HEK293 (cell line): ENCODE results near the gene ZNF460.

Experiments
- CTCF ChIA-PET: fragments of 350-600 bp; formaldehyde crosslinking; extraction: SDS; loops from one replicate; lab custom pipeline; 2021; ENCODE audit warnings: antibody characterized with exemption; lab: Yijun Ruan, JAX
- POLR2A ChIA-PET: fragments of 300-600 bp; formaldehyde crosslinking; extraction: SDS; loops from one replicate; lab custom pipeline; 2020; ENCODE audit warnings: antibody characterized with exemption, inconsistent platforms; lab: Yijun Ruan, JAX
- H3K27ac ChIP-seq: fragments of 200-500 bp; sonication (Bioruptor generic); 2 replicates; pipeline ENCODE4 v1.5.1; 2014; ENCODE audit warnings: low read depth, low read length, control low read depth, inconsistent platforms; ENCODE audit errors: extremely low read depth
- H3K36me3 ChIP-seq, 2 experiments: fragments of 200-500 bp in 1 of 2; sonication (Bioruptor generic) in 1 of 2; 1 replicate in 1 of 2; 2 replicates in 1 of 2; pipeline ENCODE4 v1.5.1; 2014 to 2017; ENCODE audit warnings: inconsistent platforms in 2 of 2, low read length in 2 of 2; ENCODE audit not compliant: control insufficient read depth in 2 of 2, insufficient read depth in 1 of 2
- H3K4me1 ChIP-seq: fragments of 200-500 bp; sonication (Bioruptor generic); 2 replicates; pipeline ENCODE4 v1.5.1; 2014; ENCODE audit warnings: mild to moderate bottlenecking, low read length, inconsistent platforms; ENCODE audit not compliant: control insufficient read depth, insufficient read depth
- H3K4me3 ChIP-seq: 2 replicates; pipeline ENCODE4 v1.5.1; 2011; ENCODE audit warnings: low read depth, mild to moderate bottlenecking, control low read depth, low read length, moderate library complexity
- H3K9me3 ChIP-seq: fragments of 200-500 bp; sonication (Bioruptor generic); 2 replicates; pipeline ENCODE4 v1.5.1; 2014; ENCODE audit warnings: low read depth, low read length, inconsistent platforms; ENCODE audit not compliant: control insufficient read depth, insufficient read depth
- AEBP2 ChIP-seq: fragments of 450-650 bp; formaldehyde crosslinking; IDR thresholded peaks from 2 replicates; pipeline ENCODE4 v1.5.1; 2016; ENCODE audit warnings: missing biosample characterization, missing genetic modification characterization, borderline replicate concordance
- ATF2 ChIP-seq: fragments of 450-650 bp; formaldehyde crosslinking; IDR thresholded peaks from 2 replicates; pipeline ENCODE4 v1.5.1; 2016; ENCODE audit warnings: missing biosample characterization, missing genetic modification characterization, low read depth
- BCL11A ChIP-seq: fragments of 450-650 bp; formaldehyde crosslinking; IDR thresholded peaks from 2 replicates; pipeline ENCODE4 v1.5.1; 2016; ENCODE audit warnings: low read depth, missing biosample characterization, missing genetic modification characterization
- BCL6B ChIP-seq: fragments of 450-650 bp; formaldehyde crosslinking; IDR thresholded peaks from 2 replicates; pipeline ENCODE4 v1.5.1; 2017; ENCODE audit warnings: missing biosample characterization, missing genetic modification characterization
- CTCF ChIP-seq: fragments of 450-650 bp; formaldehyde crosslinking; IDR thresholded peaks from 2 replicates; pipeline ENCODE4 v1.5.1; 2016; ENCODE audit warnings: missing biosample characterization, missing genetic modification characterization
- IKZF3 ChIP-seq: fragments of 450-650 bp; IDR thresholded peaks from 2 replicates; pipeline ENCODE4 v1.5.0; 2018; ENCODE audit warnings: missing biosample characterization, mild to moderate bottlenecking, missing genetic modification characterization, moderate library complexity
- SALL2 ChIP-seq: fragments of 450-650 bp; formaldehyde crosslinking; IDR thresholded peaks from 2 replicates; pipeline ENCODE4 v1.5.0; 2017; ENCODE audit warnings: missing biosample characterization, mild to moderate bottlenecking, missing genetic modification characterization, borderline replicate concordance
- ZNF10 ChIP-seq: fragments of 450-650 bp; formaldehyde crosslinking; IDR thresholded peaks from 2 replicates; pipeline ENCODE4 v1.5.1; 2017; ENCODE audit warnings: missing biosample characterization, missing genetic modification characterization
- ZNF114 ChIP-seq: fragments of 450-650 bp; formaldehyde crosslinking; IDR thresholded peaks from 2 replicates; pipeline ENCODE4 v1.5.0; 2017; ENCODE audit warnings: missing biosample characterization, missing genetic modification characterization
- ZNF132 ChIP-seq: fragments of 450-650 bp; formaldehyde crosslinking; IDR thresholded peaks from 2 replicates; pipeline ENCODE4 v1.5.1; 2017; ENCODE audit warnings: missing biosample characterization, missing genetic modification characterization, borderline replicate concordance
- ZNF146 ChIP-seq: fragments of 450-650 bp; formaldehyde crosslinking; IDR thresholded peaks from 2 replicates; pipeline ENCODE4 v1.5.1; 2016; ENCODE audit warnings: missing biosample characterization, missing genetic modification characterization
- ZNF157 ChIP-seq: fragments of 450-650 bp; formaldehyde crosslinking; IDR thresholded peaks from 2 replicates; pipeline ENCODE4 v1.5.1; 2016; ENCODE audit warnings: missing biosample characterization, missing genetic modification characterization
- ZNF223 ChIP-seq: fragments of 450-650 bp; formaldehyde crosslinking; IDR thresholded peaks from 2 replicates; pipeline ENCODE4 v1.5.1; 2016; ENCODE audit warnings: missing biosample characterization, missing genetic modification characterization
- ZNF248 ChIP-seq: fragments of 450-650 bp; formaldehyde crosslinking; IDR thresholded peaks from 2 replicates; pipeline ENCODE4 v1.5.1; 2017; ENCODE audit warnings: missing biosample characterization, missing genetic modification characterization
- ZNF292 ChIP-seq: fragments of 450-650 bp; formaldehyde crosslinking; IDR thresholded peaks from 2 replicates; pipeline ENCODE4 v1.5.1; 2016; ENCODE audit warnings: low read depth, missing biosample characterization, missing genetic modification characterization, borderline replicate concordance
- ZNF324 ChIP-seq: fragments of 450-650 bp; formaldehyde crosslinking; IDR thresholded peaks from 2 replicates; pipeline ENCODE4 v1.5.1; 2016; ENCODE audit warnings: missing biosample characterization, missing genetic modification characterization
- ZNF335 ChIP-seq: fragments of 450-650 bp; formaldehyde crosslinking; conservative IDR thresholded peaks from 2 replicates; pipeline ENCODE4 v1.5.1; 2016; ENCODE audit warnings: missing biosample characterization, missing genetic modification characterization
- ZNF341 ChIP-seq: fragments of 450-650 bp; formaldehyde crosslinking; IDR thresholded peaks from 2 replicates; pipeline ENCODE4; 2016; ENCODE audit warnings: low read depth, missing biosample characterization, missing genetic modification characterization
- ZNF560 ChIP-seq: fragments of 450-650 bp; formaldehyde crosslinking; IDR thresholded peaks from 2 replicates; pipeline ENCODE4 v1.5.1; 2017; ENCODE audit warnings: missing biosample characterization, missing genetic modification characterization, borderline replicate concordance
- ZNF571 ChIP-seq: fragments of 450-650 bp; formaldehyde crosslinking; IDR thresholded peaks from 2 replicates; pipeline ENCODE4 v1.5.0; 2017; ENCODE audit warnings: missing biosample characterization, missing genetic modification characterization
- ZNF580 ChIP-seq: fragments of 450-650 bp; formaldehyde crosslinking; IDR thresholded peaks from 2 replicates; pipeline ENCODE4 v1.5.1; 2016; ENCODE audit warnings: missing biosample characterization, missing genetic modification characterization
- ZNF585B ChIP-seq: fragments of 450-650 bp; formaldehyde crosslinking; IDR thresholded peaks from 2 replicates; pipeline ENCODE4 v1.5.1; 2016; ENCODE audit warnings: missing biosample characterization, missing genetic modification characterization
- ZNF621 ChIP-seq: fragments of 450-650 bp; formaldehyde crosslinking; IDR thresholded peaks from 2 replicates; pipeline ENCODE4 v1.5.1; 2017; ENCODE audit warnings: missing biosample characterization, missing genetic modification characterization
- ZNF629 ChIP-seq: fragments of 450-650 bp; formaldehyde crosslinking; IDR thresholded peaks from 2 replicates; pipeline ENCODE4 v1.5.1; 2017; ENCODE audit warnings: missing biosample characterization, missing genetic modification characterization
- ZSCAN16 ChIP-seq: fragments of 450-650 bp; formaldehyde crosslinking; IDR thresholded peaks from 2 replicates; pipeline ENCODE4 v1.5.1; 2016; ENCODE audit warnings: missing biosample characterization, missing genetic modification characterization
- ZSCAN18 ChIP-seq: fragments of 450-650 bp; formaldehyde crosslinking; IDR thresholded peaks from 2 replicates; pipeline ENCODE4 v1.5.1; 2016; ENCODE audit warnings: missing biosample characterization, missing genetic modification characterization
- ZSCAN23 ChIP-seq: fragments of 450-650 bp; formaldehyde crosslinking; IDR thresholded peaks from 2 replicates; pipeline ENCODE4 v1.5.1; 2016; ENCODE audit warnings: missing biosample characterization, missing genetic modification characterization
- ZSCAN30 ChIP-seq: fragments of 450-650 bp; IDR thresholded peaks from 2 replicates; pipeline ENCODE4 v1.5.1; 2018; ENCODE audit warnings: missing biosample characterization, mild to moderate bottlenecking, missing genetic modification characterization, moderate library complexity
- ZSCAN5A ChIP-seq: fragments of 450-650 bp; formaldehyde crosslinking; IDR thresholded peaks from 2 replicates; pipeline ENCODE4 v1.5.1; 2016; ENCODE audit warnings: missing biosample characterization, missing genetic modification characterization

Gene ZNF460

GRCh38 chr19:57231686-57232085 lies 48.6 kb upstream of the ZNF460 start:
- ChIA-PET CTCF (no interaction called here), POLR2A (no interaction called here)
- no peak overlapping the region for H3K4me3 ChIP-seq
- H3K4me1 ChIP-seq, result no peaks in the 10 kb centered on the region
- H3K27ac ChIP-seq, result no peak overlapping the region
- no peaks in the 10 kb centered on the region for H3K36me3 ChIP-seq
- H3K9me3 ChIP-seq, result no peaks in the 10 kb centered on the region
- no peak for TF ChIP-seq ZNF580 (tag by site-specific recombination)
- no peak for TF ChIP-seq ZSCAN5A
- no peak for TF ChIP-seq AEBP2 (tag by site-specific recombination)
- TF ChIP-seq ZNF571 (tag by site-specific recombination), result no peak
- no peak for TF ChIP-seq ZNF146 (tag by site-specific recombination)
- TF ChIP-seq ZNF324 (tag by site-specific recombination), result no peak
- no peak for TF ChIP-seq ZNF114
- no peak for TF ChIP-seq ZNF560 (tag by site-specific recombination)
- no peak for TF ChIP-seq ZNF629
- TF ChIP-seq ZNF292 (tag by site-specific recombination), result no peak
- no peak for TF ChIP-seq ZNF248
- TF ChIP-seq IKZF3 (tag by site-specific recombination), result no peak
- TF ChIP-seq BCL11A (tag by site-specific recombination), result no peak
- TF ChIP-seq ZSCAN18 (tag by site-specific recombination), result no peak
- no peak for TF ChIP-seq CTCF (tag by site-specific recombination)

- H3K4me3 ChIP-seq, result no peak overlapping the region
- H3K9me3 ChIP-seq, result no peaks in the 10 kb centered on the region
- ChIA-PET POLR2A (no interaction called here), CTCF (no interaction called here)
- H3K4me1 ChIP-seq, result no peaks in the 10 kb centered on the region
- no peak overlapping the region for H3K27ac ChIP-seq
- no peaks in the 10 kb centered on the region for H3K36me3 ChIP-seq
- TF ChIP-seq BCL6B (tag by site-specific recombination) (no peak), ATF2 (tag by site-specific recombination) (no peak), ZNF10 (no peak), ZSCAN23 (tag by site-specific recombination) (no peak), ZNF157 (tag by site-specific recombination) (no peak), ZNF621 (tag by site-specific recombination) (no peak), ZNF341 (no peak), SALL2 (tag by site-specific recombination) (no peak), ZNF223 (tag by site-specific recombination) (no peak), ZSCAN30 (tag by site-specific recombination) (no peak), ZSCAN16 (tag by site-specific recombination) (no peak), ZNF132 (no peak), ZNF335 (tag by site-specific recombination) (no peak), ZNF585B (tag by site-specific recombination) (no peak)
These were observed 47.1 kb upstream of the ZNF460 start for GRCh38 chr19:57233207-57233606.
